PC-3 (cell line): Measurements from ENCODE around the gene ABHD11. TPM values are rescaled to one million over a fixed set of nuclear protein-coding genes. Genes with fewer than 3 reads are reported as not detected.

Experiments
- ATAC-seq: fragments of 200-7000 bp; cut with Tn5 transposase; 2 replicates; pipeline ENCODE4 v1.9.1; 2020; ENCODE audit warnings: mild to moderate bottlenecking, moderate library complexity
- BruUV-seq: library from RNA; stranded (reverse); fragments of 400-500 nt; replicated peaks from 2 replicates; lab custom pipeline; 2021; lab: Mats Ljungman, UMichigan
- CTCF ChIA-PET: fragments of 300-600 bp; sonication (Branson Sonifier 250); formaldehyde crosslinking; loops from one replicate; lab custom pipeline; 2022; ENCODE audit warnings: antibody characterized with exemption; lab: Charles Lee
- POLR2A ChIA-PET: fragments of 300-600 bp; sonication (Branson Sonifier 250); formaldehyde crosslinking; loops from one replicate; lab custom pipeline; 2022; ENCODE audit warnings: antibody characterized with exemption; ENCODE audit not compliant: unreplicated experiment; lab: Charles Lee
- DNase-seq: peaks from one replicate; pipeline ENCODE4 v3.0.0-alpha.2; 2015
- H2AFZ ChIP-seq: fragments of 300-600 bp; sonication (generic); 2 replicates; pipeline ENCODE4 v1.6.0; 2016; ENCODE audit warnings: antibody characterized with exemption, low read length
- H3F3A ChIP-seq: fragments of 300-600 bp; sonication (generic); one replicate; pipeline ENCODE4 v1.6.0; 2017; ENCODE audit warnings: antibody characterized with exemption, low read length, control low read depth, mild to moderate bottlenecking; ENCODE audit not compliant: unreplicated experiment
- H3K27ac ChIP-seq: fragments of 300-600 bp; sonication (generic); 2 replicates; pipeline ENCODE4 v1.5.1; 2016; ENCODE audit warnings: mild to moderate bottlenecking, low read length
- H3K27me3 ChIP-seq: fragments of 300-600 bp; sonication (generic); 2 replicates; pipeline ENCODE4 v1.6.1; 2016; ENCODE audit warnings: low read length, mixed read lengths
- H3K36me3 ChIP-seq: fragments of 300-600 bp; sonication (generic); 2 replicates; pipeline ENCODE4 v1.6.1; 2016; ENCODE audit warnings: low read depth, mixed run types, low read length, mixed read lengths
- H3K4me1 ChIP-seq: fragments of 300-600 bp; sonication (generic); 2 replicates; pipeline ENCODE4 v1.5.1; 2016; ENCODE audit warnings: low read length; ENCODE audit not compliant: insufficient read depth
- H3K4me2 ChIP-seq: fragments of 300-600 bp; sonication (generic); 2 replicates; pipeline ENCODE4 v1.6.0; 2016; ENCODE audit warnings: low read length
- H3K4me3 ChIP-seq: fragments of 300-600 bp; sonication (generic); 2 replicates; pipeline ENCODE4 v1.5.1; 2016; ENCODE audit warnings: mild to moderate bottlenecking, low read length, mixed read lengths
- H3K79me2 ChIP-seq: fragments of 300-600 bp; sonication (generic); 2 replicates; pipeline ENCODE4 v1.6.1; 2017; ENCODE audit warnings: low read length, mixed read lengths
- H3K9ac ChIP-seq: fragments of 300-600 bp; sonication (generic); 2 replicates; pipeline ENCODE4 v1.6.0; 2016; ENCODE audit warnings: mild to moderate bottlenecking, low read length
- H3K9me2 ChIP-seq: fragments of 300-600 bp; sonication (generic); replicated peaks from 2 replicates; pipeline ENCODE4 v1.6.1; 2016; ENCODE audit warnings: mixed run types, low read length, mixed read lengths
- H3K9me3 ChIP-seq: fragments of 300-600 bp; sonication (generic); 2 replicates; pipeline ENCODE4 v1.6.1; 2016; ENCODE audit warnings: low read length, mixed read lengths
- H4K20me1 ChIP-seq: fragments of 300-600 bp; sonication (generic); 2 replicates; pipeline ENCODE4 v1.6.1; 2016; ENCODE audit warnings: low read length, mixed read lengths
- EZH2 ChIP-seq: fragments of 300-600 bp; sonication (generic); IDR thresholded peaks from one replicate; pipeline ENCODE4 v1.6.1; 2017; ENCODE audit warnings: antibody characterized with exemption, mild to moderate bottlenecking, low read length; ENCODE audit not compliant: unreplicated experiment
- EZH2phosphoT487 ChIP-seq: fragments of 300-600 bp; sonication (generic); IDR thresholded peaks from 2 replicates; pipeline ENCODE4 v1.6.1; 2018; ENCODE audit warnings: mild to moderate bottlenecking, antibody characterized with exemption, low read length, borderline replicate concordance
- intact Hi-C: fragments of 100-400 bp; cut with micrococcal nuclease; formaldehyde crosslinking; loops from 2 replicates; pipeline ENCODE4 v1.9.0; 2023
- total RNA-seq: library from RNA; depleted of rRNA; stranded (reverse); fragments of >200 nt; gene quantifications from 2 replicates; pipeline ENCODE4 v1.2.3, GENCODE V29; 2014
- TF ChIP-seq, protein P1 (sequence below): fragments of 300-600 bp; sonication (generic); conservative IDR thresholded peaks from 2 replicates; pipeline ENCODE4 v1.5.1; 2017; ENCODE audit warnings: antibody characterized with exemption, low read depth, mild to moderate bottlenecking, low read length

ABHD11 gene
- total RNA-seq, 1 experiment from 2014 or later, result 41.4 TPM

DNA sequence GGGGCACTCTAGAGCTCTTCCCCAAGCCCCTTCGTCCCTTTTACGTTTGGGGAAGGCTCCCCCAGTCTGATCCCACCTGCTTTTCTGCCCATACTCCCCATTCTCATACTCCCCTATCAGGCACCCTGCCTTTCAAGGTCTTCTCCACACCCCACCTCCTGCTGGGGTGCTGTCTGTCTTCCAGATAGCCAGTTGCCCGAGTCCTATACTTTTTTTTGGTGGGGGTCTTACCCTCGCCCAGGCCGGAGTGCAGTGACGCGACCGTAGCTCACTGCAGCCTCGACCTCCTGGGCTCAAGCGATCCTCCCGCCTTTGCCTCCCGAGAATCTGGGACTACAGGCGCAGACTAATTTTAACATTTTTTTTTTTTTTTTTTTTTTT lies 775 bp upstream of the ABHD11 start:
- peak overlapping the region; percentile 99 for H3K4me2 ChIP-seq
- no peak for ATAC-seq
- TSS peak; percentile 68 for BruUV-seq
- ChIA-PET CTCF (no interaction called here), POLR2A (interaction anchor here (1.5 kb wide), 1 partner anchor 88 kb away, joined by 8 read pairs; no protein-coding TSS in a partner anchor)
- H2AFZ ChIP-seq, result peak overlapping the region; percentile 94
- H4K20me1 ChIP-seq, result peaks cover 10% of the 10 kb centered on the region; the same call in 1 of the 2 replicates
- peak overlapping the region; percentile 92 for H3K4me3 ChIP-seq
- no peaks in the 10 kb centered on the region for H3F3A ChIP-seq
- H3K27ac ChIP-seq, result peak overlapping the region; percentile 73
- peaks cover 7% of the 10 kb centered on the region; the same call in 1 of the 2 replicates for H3K36me3 ChIP-seq
- intact Hi-C loops, result loop anchor here (2.0 kb wide), 2 partner anchors 31 to 111 kb away; partner anchors contain the start of gene CLDN3
- no peaks in the 10 kb centered on the region for H3K9me3 ChIP-seq
- H3K9ac ChIP-seq, result peak overlapping the region; percentile 97
- no peaks in the 10 kb centered on the region for H3K9me2 ChIP-seq
- no peaks in the 10 kb centered on the region for H3K27me3 ChIP-seq
- TF ChIP-seq EZH2 (no peak), EZH2phosphoT487 (no peak)
- TF ChIP-seq, protein P1, sequence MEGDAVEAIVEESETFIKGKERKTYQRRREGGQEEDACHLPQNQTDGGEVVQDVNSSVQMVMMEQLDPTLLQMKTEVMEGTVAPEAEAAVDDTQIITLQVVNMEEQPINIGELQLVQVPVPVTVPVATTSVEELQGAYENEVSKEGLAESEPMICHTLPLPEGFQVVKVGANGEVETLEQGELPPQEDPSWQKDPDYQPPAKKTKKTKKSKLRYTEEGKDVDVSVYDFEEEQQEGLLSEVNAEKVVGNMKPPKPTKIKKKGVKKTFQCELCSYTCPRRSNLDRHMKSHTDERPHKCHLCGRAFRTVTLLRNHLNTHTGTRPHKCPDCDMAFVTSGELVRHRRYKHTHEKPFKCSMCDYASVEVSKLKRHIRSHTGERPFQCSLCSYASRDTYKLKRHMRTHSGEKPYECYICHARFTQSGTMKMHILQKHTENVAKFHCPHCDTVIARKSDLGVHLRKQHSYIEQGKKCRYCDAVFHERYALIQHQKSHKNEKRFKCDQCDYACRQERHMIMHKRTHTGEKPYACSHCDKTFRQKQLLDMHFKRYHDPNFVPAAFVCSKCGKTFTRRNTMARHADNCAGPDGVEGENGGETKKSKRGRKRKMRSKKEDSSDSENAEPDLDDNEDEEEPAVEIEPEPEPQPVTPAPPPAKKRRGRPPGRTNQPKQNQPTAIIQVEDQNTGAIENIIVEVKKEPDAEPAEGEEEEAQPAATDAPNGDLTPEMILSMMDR, result no peak
- H3K4me1 ChIP-seq, result peaks cover 36% of the 10 kb centered on the region
- DNase-seq, result no peak
- peaks cover 21% of the 10 kb centered on the region for H3K79me2 ChIP-seq

DNA sequence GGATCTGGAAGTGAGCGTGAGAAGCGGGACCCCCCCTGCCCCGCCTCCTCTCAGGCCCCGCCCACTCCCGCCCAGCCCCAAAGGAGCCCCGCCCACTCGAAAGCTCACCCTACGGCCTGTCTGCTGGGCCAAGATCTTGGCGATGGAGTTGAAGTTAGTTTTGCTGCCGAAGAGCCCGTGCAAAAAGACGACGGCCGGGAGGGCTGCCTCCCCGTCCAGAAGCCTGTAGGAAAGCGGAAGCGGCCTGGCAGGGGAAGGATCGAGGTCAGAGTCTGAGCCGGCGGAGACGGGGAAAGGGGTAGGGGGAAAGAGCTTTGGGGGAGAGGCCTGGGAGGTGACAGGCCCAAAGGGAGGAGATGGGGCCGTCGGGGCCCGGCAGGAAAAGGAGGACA lies 386 bp downstream of the ABHD11 start:
- DNase-seq (peak; percentile 49), ATAC-seq (peak; percentile 19)
- Histone ChIP-seq H3K9ac (peak overlapping the region; percentile 91), H3K4me1 (peaks cover 34% of the 10 kb centered on the region), H3K79me2 (peaks cover 21% of the 10 kb centered on the region), H3F3A (no peaks in the 10 kb centered on the region), H3K27me3 (no peaks in the 10 kb centered on the region), H3K36me3 (peaks cover 7% of the 10 kb centered on the region; the same call in 1 of the 2 replicates), H3K27ac (peak overlapping the region; percentile 57), H4K20me1 (peaks cover 10% of the 10 kb centered on the region; the same call in 1 of the 2 replicates), H2AFZ (peak overlapping the region; percentile 36), H3K9me2 (no peaks in the 10 kb centered on the region), H3K4me3 (peak overlapping the region; percentile 92), H3K4me2 (peak overlapping the region; percentile 91), H3K9me3 (no peaks in the 10 kb centered on the region)
- ChIA-PET CTCF (interaction anchor here (0.6 to 0.7 kb wide), 4 partner anchors 47 to 205 kb away, joined by 3 to 7 read pairs (median 4); partner anchors contain the start of gene VPS37D), POLR2A (interaction anchor here (0.5 to 1.5 kb wide), 12 partner anchors 17 to 217 kb away, joined by 3 to 12 read pairs (median 4); partner anchors contain the start of genes CLDN3 and MLXIPL)
- no TSS peak for BruUV-seq
- intact Hi-C loops, result loop anchor here (1.0 to 2.0 kb wide), 3 partner anchors 33 to 117 kb away; partner anchors contain the start of gene CLDN3
- no peak for TF ChIP-seq EZH2phosphoT487
- TF ChIP-seq EZH2, result no peak
- TF ChIP-seq, protein P1, result no peak
